Measurements from ENCODE around the gene ESR2. TPM values are rescaled to one million over a fixed set of nuclear protein-coding genes. Genes with fewer than 3 reads are reported as not detected.

Gene ESR2
- total RNA-seq, 2 experiments from 2014 or later, result not detected

DNA sequence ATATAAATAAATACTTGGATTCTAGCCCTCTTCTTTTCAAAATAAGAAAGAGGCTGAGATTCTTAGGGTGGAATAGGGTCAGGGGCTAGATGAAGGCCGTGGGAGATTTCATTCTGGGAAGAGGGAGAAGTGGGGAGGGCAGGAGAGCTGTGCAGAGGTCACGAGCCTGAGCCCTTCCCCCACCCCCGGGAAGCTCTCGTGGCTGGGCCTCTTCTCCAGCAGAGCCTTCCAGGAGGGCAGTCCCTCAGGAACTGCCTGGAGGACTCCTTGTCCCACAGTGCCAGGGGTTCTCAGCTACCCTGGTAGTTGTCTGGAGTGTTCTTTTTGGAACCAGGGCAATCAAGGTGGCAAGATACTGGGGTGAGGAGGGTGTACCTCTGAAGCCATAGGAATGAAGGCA, 94.0 kb downstream of the ESR2 start:
- peaks cover 16% of the 10 kb centered on the region for H3K4me1 Mint-ChIP-seq
- no peaks in the 10 kb centered on the region for H3K27me3 Mint-ChIP-seq
- no peak overlapping the region for H3K27ac Mint-ChIP-seq
- POLR2A ChIA-PET, result no interaction called here
- CTCF ChIA-PET, result interaction anchor here (1.2 kb wide), 1 partner anchor 10 kb away, joined by 3 read pairs; no protein-coding TSS in a partner anchor
- no peak for DNase-seq
- no peak overlapping the region for H3K4me3 Mint-ChIP-seq
- peaks cover 30% of the 10 kb centered on the region for H3K36me3 Mint-ChIP-seq (ENCODE audit: low read depth)
- H3K9me3 Mint-ChIP-seq, result no peaks in the 10 kb centered on the region

DNA sequence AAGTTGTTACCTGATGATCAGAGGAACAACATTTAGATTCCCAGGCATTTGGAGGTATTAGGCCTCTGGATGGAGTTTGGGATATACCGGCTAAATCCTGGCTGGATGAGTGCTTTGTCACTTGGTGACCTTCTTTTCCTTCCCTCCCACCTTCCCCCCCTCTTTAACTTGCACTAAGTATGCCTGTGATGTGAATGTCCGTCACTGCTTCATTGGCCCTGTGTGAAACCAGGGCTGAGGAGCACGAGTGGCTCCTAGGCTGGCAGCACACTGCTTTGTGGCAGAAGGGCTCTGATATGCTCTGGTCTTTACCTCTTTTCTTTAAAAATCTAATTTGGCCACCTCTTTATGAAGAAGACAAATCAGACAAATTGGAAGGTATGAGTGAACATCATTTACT, 95.7 kb downstream of the ESR2 start:
- H3K4me1 Mint-ChIP-seq, result peaks cover 31% of the 10 kb centered on the region

DNA sequence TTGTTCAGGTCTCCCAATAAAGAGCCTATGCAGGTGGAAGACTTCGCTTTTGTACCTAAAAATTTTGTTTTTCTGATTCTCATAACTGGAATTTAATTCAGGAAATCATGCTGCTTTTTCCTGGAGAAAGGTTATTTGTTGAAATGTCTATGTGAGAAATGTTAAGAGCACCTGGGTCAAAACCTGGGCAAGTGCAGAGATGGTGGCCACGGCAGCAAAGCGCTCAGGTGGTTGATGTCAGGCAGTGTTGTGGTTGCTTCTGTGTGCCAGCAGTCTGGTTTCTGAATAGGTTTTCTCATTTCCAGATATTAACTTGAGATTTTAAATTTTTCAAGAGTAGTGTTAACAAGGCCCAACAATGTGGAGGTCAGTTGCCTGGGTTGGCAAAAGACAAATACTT, 96.2 kb downstream of the ESR2 start:
- Mint-ChIP-seq H3K36me3 (ENCODE audit: low read depth) (peaks cover 42% of the 10 kb centered on the region), H3K27ac (no peak overlapping the region), H3K9me3 (no peaks in the 10 kb centered on the region), H3K4me3 (no peak overlapping the region), H3K4me1 (peaks cover 31% of the 10 kb centered on the region), H3K27me3 (no peaks in the 10 kb centered on the region)
- POLR2A ChIA-PET, result no interaction called here
- CTCF ChIA-PET, result no interaction called here
- DNase-seq, result no peak

More for the DNA sequence above, 95.7 kb downstream of the ESR2 start:
- DNase-seq, result no peak
- Mint-ChIP-seq H3K4me3 (no peak overlapping the region), H3K27ac (no peak overlapping the region), H3K36me3 (ENCODE audit: low read depth) (peaks cover 43% of the 10 kb centered on the region), H3K9me3 (no peaks in the 10 kb centered on the region), H3K27me3 (no peaks in the 10 kb centered on the region)
- ChIA-PET POLR2A (no interaction called here), CTCF (interaction anchor here (1.1 kb wide), 1 partner anchor 11 kb away, joined by 3 read pairs; no protein-coding TSS in a partner anchor)

DNA sequence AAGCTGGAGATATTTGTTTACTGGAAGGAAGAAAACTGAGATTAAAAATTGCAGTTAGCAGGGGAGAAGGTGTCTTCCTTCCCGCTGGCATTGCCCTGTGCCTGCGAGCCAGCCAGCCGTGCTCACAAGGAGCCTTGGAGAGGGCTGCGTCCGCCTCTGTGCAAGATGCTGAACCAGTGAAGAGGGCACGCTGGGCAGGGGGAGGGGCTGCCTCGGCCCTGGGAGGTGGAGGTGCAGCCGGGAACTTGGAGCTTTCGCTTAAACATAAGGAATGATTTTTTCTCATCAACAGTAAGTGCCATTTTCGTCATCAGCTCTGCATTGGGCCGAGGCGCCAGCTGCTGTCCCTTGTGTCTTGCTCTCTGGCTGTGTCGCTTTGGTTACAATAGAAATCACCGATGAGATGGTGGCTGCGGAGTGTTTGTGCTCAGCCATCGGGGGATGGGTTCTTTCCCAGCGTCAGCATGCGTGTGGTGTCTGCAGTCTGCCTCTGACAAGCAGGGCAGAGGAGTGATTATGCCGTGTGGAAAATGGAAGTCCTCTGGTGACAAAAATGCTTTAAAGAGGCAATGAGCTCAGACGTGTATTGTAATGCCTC, 97.3 kb downstream of the ESR2 start:
- Mint-ChIP-seq H3K27ac (no peak overlapping the region), H3K4me1 (peaks cover 31% of the 10 kb centered on the region), H3K36me3 (ENCODE audit: low read depth) (peaks cover 46% of the 10 kb centered on the region), H3K27me3 (no peaks in the 10 kb centered on the region), H3K4me3 (no peak overlapping the region), H3K9me3 (no peaks in the 10 kb centered on the region)
- CTCF ChIA-PET, result interaction anchor here (0.6 kb wide), 1 partner anchor 205 kb away, joined by 3 read pairs; no protein-coding TSS in a partner anchor
- POLR2A ChIA-PET, result no interaction called here
- no peak for DNase-seq

DNA sequence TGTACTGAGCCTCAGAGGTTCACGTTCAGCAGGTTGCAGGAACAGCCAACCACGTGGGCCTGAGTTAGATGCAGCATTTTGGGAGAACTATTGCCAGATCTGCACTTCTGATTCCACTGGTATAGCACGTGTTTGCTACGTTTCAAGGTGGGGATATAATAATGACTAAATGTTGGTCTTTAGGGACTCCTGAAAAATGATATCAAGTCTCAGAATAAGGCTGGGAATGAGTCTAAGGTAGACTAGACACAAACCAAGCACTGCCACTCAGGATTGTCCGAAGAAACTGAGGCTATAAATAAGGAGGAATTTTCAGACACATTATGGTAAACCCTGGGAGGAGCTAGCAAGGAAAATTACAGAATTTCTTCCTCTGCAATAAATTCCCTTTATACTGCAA, 98.1 kb downstream of the ESR2 start:
- Mint-ChIP-seq H3K27me3 (no peaks in the 10 kb centered on the region), H3K4me1 (peaks cover 31% of the 10 kb centered on the region), H3K27ac (no peak overlapping the region), H3K36me3 (ENCODE audit: low read depth) (peaks cover 55% of the 10 kb centered on the region), H3K9me3 (no peaks in the 10 kb centered on the region), H3K4me3 (no peak overlapping the region)
- ChIA-PET POLR2A (no interaction called here), CTCF (interaction anchor here (1.1 kb wide), 1 partner anchor 10 kb away, joined by 3 read pairs; no protein-coding TSS in a partner anchor)
- DNase-seq, result no peak

DNA sequence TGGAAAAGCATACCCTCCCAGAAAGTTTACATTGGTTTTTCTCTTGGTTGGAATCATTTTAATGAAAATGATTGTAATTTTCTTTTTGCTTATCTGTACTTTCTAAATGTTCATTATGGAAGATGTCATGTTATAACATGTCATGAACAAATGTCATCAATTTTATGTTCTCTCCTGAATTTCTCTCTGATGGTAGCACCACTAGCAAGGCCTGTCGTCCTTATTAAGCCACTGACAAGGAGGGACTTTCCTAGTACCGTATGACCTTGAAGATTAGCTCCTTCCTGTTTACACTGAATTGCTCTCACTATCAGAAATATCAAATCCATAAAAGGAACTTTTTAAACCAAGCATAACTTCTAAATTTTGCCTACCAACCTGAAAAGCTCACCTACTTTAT, 99.0 kb downstream of the ESR2 start:
- no peaks in the 10 kb centered on the region for H3K9me3 Mint-ChIP-seq
- peaks cover 31% of the 10 kb centered on the region for H3K4me1 Mint-ChIP-seq
- peak overlapping the region; percentile 34 for H3K27ac Mint-ChIP-seq
- no peak for DNase-seq
- no peak overlapping the region for H3K4me3 Mint-ChIP-seq
- POLR2A ChIA-PET, result no interaction called here
- peaks cover 57% of the 10 kb centered on the region for H3K36me3 Mint-ChIP-seq (ENCODE audit: low read depth)
- H3K27me3 Mint-ChIP-seq, result no peaks in the 10 kb centered on the region
- CTCF ChIA-PET, result interaction anchor here (0.5 to 1.1 kb wide), 2 partner anchors 11 to 70 kb away, joined by 3 to 4 read pairs; no protein-coding TSS in a partner anchor

DNA sequence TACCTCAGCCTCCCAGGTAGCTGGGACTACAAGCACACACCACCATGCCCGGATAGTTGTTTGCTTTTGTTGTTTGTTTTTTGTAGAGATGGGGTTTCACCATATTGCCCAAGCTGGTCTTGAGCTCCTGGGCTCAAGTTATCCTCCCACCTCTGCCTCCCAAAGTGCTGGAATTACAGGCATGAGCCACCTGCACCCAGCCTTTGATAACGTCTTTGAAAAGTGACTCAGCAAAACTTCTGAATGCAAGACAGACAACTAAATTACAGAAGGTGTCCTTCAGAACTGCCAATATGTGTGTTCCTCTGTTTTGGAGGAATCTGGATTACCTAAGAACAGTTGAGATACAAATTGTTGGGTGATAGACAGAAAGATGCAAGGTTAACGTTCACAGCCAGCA, 99.8 kb downstream of the ESR2 start:
- H3K27ac Mint-ChIP-seq, result peak overlapping the region; percentile 41
- ChIA-PET CTCF (no interaction called here), POLR2A (no interaction called here)
- no peak overlapping the region for H3K4me3 Mint-ChIP-seq
- peaks cover 62% of the 10 kb centered on the region for H3K36me3 Mint-ChIP-seq (ENCODE audit: low read depth)
- H3K27me3 Mint-ChIP-seq, result no peaks in the 10 kb centered on the region
- H3K4me1 Mint-ChIP-seq, result peaks cover 31% of the 10 kb centered on the region
- no peaks in the 10 kb centered on the region for H3K9me3 Mint-ChIP-seq
- DNase-seq, result no peak

DNA sequence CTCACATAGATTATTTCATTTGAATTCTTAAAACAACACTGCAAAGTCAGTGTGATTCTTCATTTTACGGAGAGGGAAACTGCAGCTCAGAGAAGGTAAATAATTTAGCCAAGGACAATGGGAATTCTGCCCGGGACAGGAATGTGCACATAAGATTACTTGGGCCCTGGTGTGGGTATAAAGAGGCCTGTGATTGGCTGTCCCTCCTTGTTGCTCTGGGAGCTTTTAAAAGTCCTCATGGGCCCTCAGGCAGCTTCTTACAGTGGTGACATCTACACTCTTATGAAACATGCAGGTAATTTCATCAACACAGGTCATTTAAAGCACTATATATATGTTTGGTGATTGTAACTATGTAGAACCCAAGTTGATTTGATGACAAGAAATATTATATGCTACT, 100.3 kb downstream of the ESR2 start:
- Mint-ChIP-seq H3K27me3 (no peaks in the 10 kb centered on the region), H3K27ac (no peak overlapping the region), H3K4me3 (no peak overlapping the region), H3K9me3 (no peaks in the 10 kb centered on the region), H3K4me1 (peaks cover 31% of the 10 kb centered on the region), H3K36me3 (ENCODE audit: low read depth) (peaks cover 63% of the 10 kb centered on the region)
- no peak for DNase-seq
- CTCF ChIA-PET, result no interaction called here
- POLR2A ChIA-PET, result no interaction called here

DNA sequence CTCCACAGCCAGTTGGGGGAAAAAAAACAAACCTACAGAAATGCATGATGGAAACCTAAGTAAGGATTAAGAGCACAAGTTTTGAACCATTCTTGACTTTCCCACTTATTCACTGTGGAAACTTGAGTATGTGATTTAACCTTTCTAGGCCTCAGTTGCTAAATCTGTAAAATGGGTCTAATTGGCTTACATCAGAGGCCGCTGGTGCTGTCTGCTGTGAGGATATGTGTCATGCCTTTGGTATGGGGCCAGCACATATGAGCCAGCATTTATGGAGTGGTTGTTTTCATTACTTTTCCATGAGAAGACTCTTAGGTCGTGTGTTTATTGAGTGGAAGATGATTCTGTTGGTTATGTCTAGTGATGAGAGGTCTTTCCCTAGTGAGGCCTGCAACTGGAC, 102.4 kb downstream of the ESR2 start:
- peaks cover 29% of the 10 kb centered on the region for H3K4me1 Mint-ChIP-seq
- ChIA-PET POLR2A (no interaction called here), CTCF (interaction anchor here (1.4 kb wide), 1 partner anchor 36 kb away, joined by 3 read pairs; no protein-coding TSS in a partner anchor)
- no peak overlapping the region for H3K4me3 Mint-ChIP-seq
- H3K9me3 Mint-ChIP-seq, result no peaks in the 10 kb centered on the region
- peaks cover 68% of the 10 kb centered on the region for H3K36me3 Mint-ChIP-seq (ENCODE audit: low read depth)
- no peaks in the 10 kb centered on the region for H3K27me3 Mint-ChIP-seq
- H3K27ac Mint-ChIP-seq, result no peak overlapping the region
- no peak for DNase-seq

DNA sequence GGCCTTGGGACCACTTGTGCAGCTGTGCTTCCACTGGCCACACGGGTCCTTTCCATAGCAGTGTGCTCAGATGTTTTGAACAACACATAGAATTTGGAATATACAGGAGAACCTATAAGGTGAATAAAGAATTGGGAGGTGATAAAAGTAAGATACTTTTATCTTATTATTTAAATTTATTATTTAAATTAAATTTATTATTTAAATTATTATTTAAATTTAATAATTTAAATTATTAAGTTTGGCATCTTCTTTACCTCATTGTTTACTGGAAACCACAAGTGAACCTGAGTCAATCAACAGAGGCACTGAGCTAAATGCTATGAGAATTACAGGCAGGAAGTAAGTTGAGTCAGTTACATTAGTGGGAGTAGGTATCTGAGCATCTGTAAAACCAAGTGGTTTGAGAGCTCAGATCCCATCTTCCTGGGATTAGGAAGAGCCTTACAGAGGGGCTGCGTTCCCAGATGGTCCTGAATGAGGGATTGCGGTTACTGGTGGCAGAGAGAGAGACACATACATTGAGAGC, 103.1 kb downstream of the ESR2 start:
- CTCF ChIA-PET, result interaction anchor here (1.2 to 1.4 kb wide), 2 partner anchors 9 to 37 kb away, joined by 3 read pairs; no protein-coding TSS in a partner anchor
- peaks cover 72% of the 10 kb centered on the region for H3K36me3 Mint-ChIP-seq (ENCODE audit: low read depth)
- H3K9me3 Mint-ChIP-seq, result no peaks in the 10 kb centered on the region
- no peak for DNase-seq
- peaks cover 24% of the 10 kb centered on the region for H3K4me1 Mint-ChIP-seq
- H3K4me3 Mint-ChIP-seq, result no peak overlapping the region
- no peak overlapping the region for H3K27ac Mint-ChIP-seq
- POLR2A ChIA-PET, result no interaction called here
- no peaks in the 10 kb centered on the region for H3K27me3 Mint-ChIP-seq

DNA sequence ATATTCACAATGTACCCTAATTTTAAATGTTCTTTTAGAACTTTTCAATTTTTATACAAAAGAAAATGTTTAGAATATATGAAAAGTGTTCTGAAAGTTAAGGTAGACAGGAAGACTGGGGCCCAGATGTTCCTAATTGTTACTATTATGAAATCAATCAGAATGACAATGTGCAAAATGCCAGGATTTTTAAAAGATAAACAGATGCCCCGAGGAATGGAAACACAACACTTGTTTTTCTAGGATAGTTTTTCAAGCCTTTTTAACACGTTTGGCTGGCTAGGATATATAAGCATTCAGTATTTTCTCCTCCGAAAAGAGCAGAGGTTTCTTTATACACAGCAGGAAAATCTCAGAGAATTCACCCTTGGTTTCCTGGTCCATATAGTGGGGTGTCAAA, 106.8 kb downstream of the ESR2 start:
- ChIA-PET POLR2A (no interaction called here), CTCF (interaction anchor here (1.4 kb wide), 1 partner anchor 18 kb away, joined by 3 read pairs; no protein-coding TSS in a partner anchor)
- Mint-ChIP-seq H3K4me1 (peaks cover 6% of the 10 kb centered on the region), H3K36me3 (ENCODE audit: low read depth) (peaks cover 71% of the 10 kb centered on the region), H3K9me3 (no peaks in the 10 kb centered on the region), H3K27me3 (no peaks in the 10 kb centered on the region), H3K27ac (no peak overlapping the region), H3K4me3 (no peak overlapping the region)
- no peak for DNase-seq

DNA sequence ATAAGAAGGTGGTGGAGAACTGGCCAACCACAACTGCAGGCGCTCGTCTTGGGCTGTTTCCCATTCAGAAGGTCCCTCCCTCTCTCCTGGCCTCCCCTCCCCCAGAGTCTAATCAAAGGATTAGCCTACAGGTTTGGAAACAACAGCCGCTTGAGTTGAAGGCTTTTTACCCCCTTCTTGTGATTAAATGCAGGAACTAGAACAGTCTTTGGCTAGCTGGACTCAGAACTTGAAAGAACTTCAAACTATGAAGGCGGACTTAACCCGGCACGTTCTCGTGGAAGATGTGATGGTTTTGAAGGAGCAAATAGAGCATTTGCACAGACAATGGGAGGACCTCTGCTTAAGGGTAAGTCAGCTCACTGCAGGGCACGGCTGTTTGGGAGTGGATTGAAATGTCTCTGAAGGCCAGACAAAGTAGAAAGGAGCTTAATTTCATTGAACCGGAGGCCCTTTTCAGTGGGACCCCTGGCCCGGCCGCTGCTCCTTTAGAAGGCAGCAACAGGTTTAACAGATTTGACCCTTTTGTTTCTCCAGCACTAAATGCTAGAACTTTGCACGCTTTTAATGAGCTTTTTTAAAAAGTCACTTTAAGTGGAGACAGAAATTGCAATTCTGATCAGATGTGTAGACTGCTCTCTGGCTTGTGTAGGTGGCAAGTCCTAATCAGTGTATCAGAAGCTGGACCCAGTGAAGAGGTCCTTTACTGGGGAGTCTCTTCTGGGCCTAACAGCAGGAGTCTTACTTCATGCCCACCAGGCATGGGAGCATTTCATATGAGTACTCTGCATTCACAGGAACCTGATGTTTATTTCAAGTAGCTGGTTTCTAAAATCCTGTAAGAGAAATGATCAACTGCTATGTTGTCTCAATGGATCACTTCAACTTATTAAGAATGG, 107.7 kb downstream of the ESR2 start:
- no peaks in the 10 kb centered on the region for H3K9me3 Mint-ChIP-seq
- POLR2A ChIA-PET, result no interaction called here
- H3K4me3 Mint-ChIP-seq, result no peak overlapping the region
- peaks cover 66% of the 10 kb centered on the region for H3K36me3 Mint-ChIP-seq (ENCODE audit: low read depth)
- no peak for DNase-seq
- CTCF ChIA-PET, result interaction anchor here (1.4 kb wide), 1 partner anchor 19 kb away, joined by 3 read pairs; no protein-coding TSS in a partner anchor
- peaks cover 6% of the 10 kb centered on the region for H3K4me1 Mint-ChIP-seq
- no peaks in the 10 kb centered on the region for H3K27me3 Mint-ChIP-seq
- no peak overlapping the region for H3K27ac Mint-ChIP-seq

DNA sequence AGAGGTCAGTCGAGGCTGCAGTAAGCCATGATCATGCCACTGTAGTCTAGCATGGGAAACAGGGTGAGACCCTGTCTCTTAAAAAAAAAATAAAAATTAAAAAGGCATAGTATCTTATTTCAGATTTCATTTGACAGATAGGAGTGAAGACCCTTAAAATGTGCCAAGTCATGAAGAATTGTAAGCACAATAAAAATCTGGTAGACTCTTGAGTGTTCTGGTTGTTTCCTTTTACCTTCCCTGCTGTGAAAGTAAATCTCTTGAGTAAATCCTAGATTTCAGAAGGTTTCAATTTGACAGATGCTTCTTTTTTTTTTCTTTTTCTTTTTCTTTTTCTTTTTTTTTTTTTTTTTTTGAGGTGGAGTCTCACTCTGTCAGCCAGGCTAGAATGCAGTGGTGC, 109.0 kb downstream of the ESR2 start:
- ChIA-PET CTCF (no interaction called here), POLR2A (no interaction called here)
- H3K4me1 Mint-ChIP-seq, result peaks cover 6% of the 10 kb centered on the region
- no peaks in the 10 kb centered on the region for H3K27me3 Mint-ChIP-seq
- no peak for DNase-seq
- no peak overlapping the region for H3K27ac Mint-ChIP-seq
- H3K36me3 Mint-ChIP-seq (ENCODE audit: low read depth), result peaks cover 63% of the 10 kb centered on the region
- H3K4me3 Mint-ChIP-seq, result no peak overlapping the region
- H3K9me3 Mint-ChIP-seq, result no peaks in the 10 kb centered on the region

Measured in activated CD4-positive, alpha-beta T cell treated with anti-CD3 and anti-CD28 coated beads, Interleukin-2, amount 10 ng/mL, durations not matched to agents 7 days and 5 days (primary cell).